IPS-18a (cell line): ENCODE data around the gene CPVL.

Source experiments
- H3K27ac ChIP-seq: one replicate; pipeline ENCODE4 v1.5.1; 2013; ENCODE audit warnings: low read length
- H3K27me3 ChIP-seq: one replicate; pipeline ENCODE4 v1.6.1; 2013; ENCODE audit warnings: mild to moderate bottlenecking, low read length; ENCODE audit not compliant: control insufficient read depth, insufficient read depth
- H3K36me3 ChIP-seq: one replicate; pipeline ENCODE4 v1.6.1; 2013; ENCODE audit warnings: low read depth, low read length; ENCODE audit not compliant: control insufficient read depth
- H3K4me1 ChIP-seq: one replicate; pipeline ENCODE4 v1.6.1; 2013; ENCODE audit warnings: low read depth, low read length; ENCODE audit not compliant: control insufficient read depth
- H3K4me3 ChIP-seq: one replicate; pipeline ENCODE4 v1.5.1; 2013; ENCODE audit warnings: low read length
- H3K9ac ChIP-seq: one replicate; pipeline ENCODE4 v1.6.1; 2013; ENCODE audit warnings: mild to moderate bottlenecking, low read length, moderate library complexity
- H3K9me3 ChIP-seq: one replicate; pipeline ENCODE4 v1.6.1; 2013; ENCODE audit warnings: low read depth, low read length; ENCODE audit not compliant: control insufficient read depth

CPVL gene

DNA sequence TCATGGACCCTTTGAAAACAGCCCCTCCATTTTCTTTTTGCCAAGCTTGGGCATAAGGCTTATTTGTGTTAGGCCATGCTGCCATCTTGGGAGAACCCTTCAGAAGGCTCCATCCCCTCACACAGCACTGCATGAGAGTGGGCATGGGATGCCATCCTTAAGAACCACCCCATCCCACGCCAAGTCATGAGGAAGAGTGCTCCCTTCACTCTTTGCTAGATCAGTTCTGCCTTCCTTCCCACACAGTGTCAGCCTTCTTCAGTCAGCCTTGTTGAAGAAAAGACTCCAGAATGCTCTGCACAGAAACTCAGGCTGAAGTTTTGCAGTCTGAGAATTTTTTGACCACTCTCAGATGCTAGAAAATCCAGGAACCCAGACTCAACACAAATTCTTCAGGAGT is 32.8 kb upstream of the CPVL start:
- Histone ChIP-seq H3K4me3 (no peak overlapping the region), H3K4me1 (no peaks in the 10 kb centered on the region), H3K9me3 (no peaks in the 10 kb centered on the region), H3K27me3 (no peaks in the 10 kb centered on the region), H3K27ac (no peak overlapping the region), H3K36me3 (no peaks in the 10 kb centered on the region), H3K9ac (no peak overlapping the region)

DNA sequence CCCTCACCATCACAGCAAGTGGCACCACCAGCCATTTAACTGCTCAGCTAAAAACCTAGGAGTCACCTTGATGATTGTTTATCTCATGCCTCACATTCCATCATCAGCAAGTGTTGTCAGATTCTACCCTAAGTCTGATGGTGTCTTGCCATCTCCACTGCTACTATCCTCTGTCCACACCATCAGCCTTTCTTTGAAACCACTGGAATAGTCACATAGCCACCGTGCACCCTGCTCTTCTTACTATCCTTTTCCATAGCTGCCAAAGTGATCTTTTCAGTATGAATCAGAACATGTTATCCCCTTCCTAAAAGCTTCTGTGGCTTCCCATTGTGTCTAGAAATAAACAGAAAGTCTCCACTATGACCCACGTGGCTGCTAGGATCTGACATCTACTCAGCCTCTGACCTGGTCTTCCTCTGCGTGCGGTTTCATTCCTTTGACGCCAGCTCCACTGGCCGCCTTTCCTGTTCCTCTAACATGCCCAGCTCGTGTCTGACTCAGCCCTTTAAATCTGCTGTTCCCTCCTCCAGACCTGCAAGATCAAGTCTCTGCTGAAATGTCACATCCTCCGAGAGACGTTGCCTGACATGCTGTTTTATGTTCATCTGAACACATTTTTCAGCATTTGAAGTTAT is 31.7 kb upstream of the CPVL start:
- no peaks in the 10 kb centered on the region for H3K4me1 ChIP-seq

GRCh38 chr7:29173458-29173857 is 27.1 kb upstream of the CPVL start:
- H3K4me3 ChIP-seq: no peak overlapping the region
- H3K9me3 ChIP-seq: no peaks in the 10 kb centered on the region
- no peaks in the 10 kb centered on the region for H3K4me1 ChIP-seq
- H3K36me3 ChIP-seq: no peaks in the 10 kb centered on the region
- no peak overlapping the region for H3K9ac ChIP-seq
- no peaks in the 10 kb centered on the region for H3K27me3 ChIP-seq
- no peak overlapping the region for H3K27ac ChIP-seq

More for the DNA sequence above, 31.7 kb upstream of the CPVL start:
- H3K36me3 ChIP-seq: no peaks in the 10 kb centered on the region
- H3K4me3 ChIP-seq: no peak overlapping the region
- no peaks in the 10 kb centered on the region for H3K9me3 ChIP-seq
- H3K27ac ChIP-seq: no peak overlapping the region
- H3K27me3 ChIP-seq: no peaks in the 10 kb centered on the region
- no peak overlapping the region for H3K9ac ChIP-seq

DNA sequence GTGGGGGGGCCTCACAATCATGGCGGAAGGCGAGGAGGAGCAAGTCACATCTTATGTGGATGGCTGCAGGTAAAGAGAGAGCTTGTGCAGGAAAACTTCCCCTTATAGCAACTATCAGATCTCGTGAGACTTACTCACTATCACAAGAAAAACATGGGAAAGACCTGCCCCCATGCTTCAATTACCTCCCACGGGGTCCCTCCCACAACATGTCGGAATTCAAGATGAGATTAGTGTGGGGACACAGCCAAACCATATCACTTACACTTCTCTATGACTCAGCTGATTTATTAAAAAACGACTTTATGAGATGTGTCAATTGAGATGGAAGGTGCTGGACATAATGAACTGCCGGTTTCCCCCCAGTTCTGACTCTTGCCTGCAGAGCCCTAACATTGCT is 24.4 kb upstream of the CPVL start:
- no peak overlapping the region for H3K27ac ChIP-seq
- no peaks in the 10 kb centered on the region for H3K9me3 ChIP-seq
- H3K36me3 ChIP-seq: no peaks in the 10 kb centered on the region
- no peak overlapping the region for H3K9ac ChIP-seq
- H3K4me3 ChIP-seq: no peak overlapping the region
- no peaks in the 10 kb centered on the region for H3K27me3 ChIP-seq
- no peaks in the 10 kb centered on the region for H3K4me1 ChIP-seq

DNA sequence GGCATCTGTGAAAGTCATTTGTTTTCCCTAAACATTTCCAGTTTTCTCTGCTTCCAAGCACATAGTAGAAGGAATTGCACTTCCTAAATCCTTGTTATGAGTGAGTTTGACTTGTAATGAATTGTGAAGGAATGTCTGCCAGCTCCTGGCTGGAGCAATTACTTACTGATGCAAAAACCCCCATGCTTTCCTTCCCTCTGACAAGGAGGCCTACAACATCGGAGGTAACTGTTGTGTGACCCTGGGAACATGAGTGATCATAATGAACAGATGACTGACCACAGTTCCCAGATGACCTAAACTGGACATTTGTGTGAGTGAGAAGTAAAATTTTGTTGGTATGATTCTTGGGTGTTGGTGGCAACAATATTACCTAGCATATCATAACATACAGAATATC is 21.4 kb upstream of the CPVL start:
- no peaks in the 10 kb centered on the region for H3K4me1 ChIP-seq
- H3K27ac ChIP-seq: no peak overlapping the region
- no peak overlapping the region for H3K9ac ChIP-seq
- no peak overlapping the region for H3K4me3 ChIP-seq
- H3K36me3 ChIP-seq: no peaks in the 10 kb centered on the region
- no peaks in the 10 kb centered on the region for H3K27me3 ChIP-seq
- no peaks in the 10 kb centered on the region for H3K9me3 ChIP-seq

DNA sequence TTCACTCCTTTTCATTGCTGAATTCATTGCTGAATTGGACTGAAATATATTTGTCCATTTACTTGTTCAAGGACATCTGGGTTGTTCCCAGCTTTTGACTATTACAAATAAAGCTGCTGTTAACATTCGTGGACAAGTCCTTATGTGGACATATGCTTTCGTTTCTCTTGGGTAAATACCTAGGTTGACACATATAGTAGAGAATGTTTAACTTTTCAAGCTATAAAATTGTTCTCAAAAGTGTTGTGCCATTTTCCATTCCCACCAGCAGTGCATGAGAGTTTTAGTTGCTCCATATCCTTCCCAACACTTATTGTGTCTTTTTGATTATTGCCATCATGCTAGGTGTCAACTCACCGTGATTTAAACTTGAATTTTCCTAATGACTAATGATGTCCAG is 17.5 kb upstream of the CPVL start:
- H3K27me3 ChIP-seq: no peaks in the 10 kb centered on the region
- H3K9ac ChIP-seq: no peak overlapping the region
- no peaks in the 10 kb centered on the region for H3K4me1 ChIP-seq
- H3K36me3 ChIP-seq: no peaks in the 10 kb centered on the region
- H3K4me3 ChIP-seq: no peak overlapping the region
- no peak overlapping the region for H3K27ac ChIP-seq
- H3K9me3 ChIP-seq: no peaks in the 10 kb centered on the region

- Histone ChIP-seq H3K9ac (no peak overlapping the region), H3K4me3 (no peak overlapping the region), H3K9me3 (no peaks in the 10 kb centered on the region), H3K27me3 (no peaks in the 10 kb centered on the region), H3K4me1 (peaks cover under 1% of the 10 kb centered on the region), H3K36me3 (no peaks in the 10 kb centered on the region), H3K27ac (no peak overlapping the region)
These were observed 16.2 kb upstream of the CPVL start for GRCh38 chr7:29162577-29162976.

GRCh38 chr7:29161231-29161630 is 14.9 kb upstream of the CPVL start:
- no peak overlapping the region for H3K4me3 ChIP-seq
- no peak overlapping the region for H3K9ac ChIP-seq
- H3K4me1 ChIP-seq: peaks cover 9% of the 10 kb centered on the region
- no peak overlapping the region for H3K27ac ChIP-seq
- no peaks in the 10 kb centered on the region for H3K9me3 ChIP-seq
- H3K27me3 ChIP-seq: no peaks in the 10 kb centered on the region
- H3K36me3 ChIP-seq: no peaks in the 10 kb centered on the region

GRCh38 chr7:29160080-29160479 is 13.7 kb upstream of the CPVL start:
- no peaks in the 10 kb centered on the region for H3K9me3 ChIP-seq
- no peak overlapping the region for H3K27ac ChIP-seq
- no peaks in the 10 kb centered on the region for H3K36me3 ChIP-seq

DNA sequence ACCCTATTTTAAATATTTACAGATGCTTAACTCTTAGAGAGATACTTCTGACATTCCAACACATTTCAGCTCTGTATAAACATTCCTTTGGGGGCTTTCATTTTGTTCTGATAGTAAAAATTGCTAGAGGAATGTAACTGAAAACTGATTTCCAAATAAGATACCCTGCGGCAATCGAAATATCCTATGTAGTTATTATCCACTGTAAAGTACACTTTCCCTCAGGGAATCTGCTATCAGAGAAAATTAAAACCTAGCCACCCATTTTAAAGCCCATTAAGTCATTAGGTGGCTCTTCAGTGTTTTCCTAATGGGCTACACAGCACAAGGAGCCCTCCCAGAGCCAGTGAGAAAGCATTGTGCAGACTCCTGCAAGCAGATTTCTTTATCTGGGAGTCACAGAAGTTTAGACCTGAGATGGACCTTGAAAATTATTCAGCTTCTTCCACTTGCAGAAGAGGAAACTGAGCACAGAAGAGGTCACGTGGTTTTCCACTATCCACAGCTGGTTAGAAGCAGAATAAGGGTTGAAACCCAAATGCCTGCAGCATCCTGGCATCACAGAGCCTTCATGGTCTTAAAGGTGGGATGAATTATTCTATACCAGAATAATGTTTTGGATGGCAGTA is 12.6 kb upstream of the CPVL start:
- Histone ChIP-seq H3K9ac (no peak overlapping the region), H3K4me3 (no peak overlapping the region), H3K27me3 (no peaks in the 10 kb centered on the region), H3K36me3 (no peaks in the 10 kb centered on the region), H3K4me1 (peaks cover 9% of the 10 kb centered on the region), H3K27ac (no peak overlapping the region), H3K9me3 (no peaks in the 10 kb centered on the region)

More at GRCh38 chr7:29160080-29160479, 13.7 kb upstream of the CPVL start:
- no peaks in the 10 kb centered on the region for H3K27me3 ChIP-seq
- peaks cover 9% of the 10 kb centered on the region for H3K4me1 ChIP-seq
- no peak overlapping the region for H3K4me3 ChIP-seq
- H3K9ac ChIP-seq: no peak overlapping the region

DNA sequence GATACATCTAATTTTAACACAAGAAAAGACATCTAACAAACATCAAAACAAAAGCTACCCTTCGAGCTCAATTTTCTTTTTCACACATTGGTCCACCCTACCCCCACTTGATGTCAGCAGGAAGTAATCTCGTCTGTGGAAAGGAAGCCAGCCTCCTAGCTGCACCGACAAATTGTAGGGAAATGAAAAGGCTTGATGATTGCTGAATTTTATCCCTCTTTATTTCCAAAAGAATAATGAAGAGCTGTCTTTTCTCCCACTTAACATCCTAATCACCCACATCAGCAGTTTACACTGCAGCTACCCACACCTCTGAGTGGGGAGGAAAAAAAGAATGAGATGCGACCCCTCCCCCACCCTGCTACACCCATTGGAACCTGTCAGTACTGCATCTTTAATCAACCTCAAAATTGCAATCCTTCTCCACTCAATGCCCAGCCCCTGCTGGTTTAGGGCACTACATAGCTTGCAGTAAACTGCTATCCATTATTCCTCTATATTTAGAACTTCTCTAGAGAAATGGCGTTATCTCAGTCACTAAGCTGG is 10.6 kb upstream of the CPVL start:
- Histone ChIP-seq H3K4me3 (no peak overlapping the region), H3K4me1 (peaks cover 9% of the 10 kb centered on the region), H3K36me3 (no peaks in the 10 kb centered on the region), H3K27ac (no peak overlapping the region), H3K27me3 (no peaks in the 10 kb centered on the region), H3K9me3 (no peaks in the 10 kb centered on the region), H3K9ac (no peak overlapping the region)

DNA sequence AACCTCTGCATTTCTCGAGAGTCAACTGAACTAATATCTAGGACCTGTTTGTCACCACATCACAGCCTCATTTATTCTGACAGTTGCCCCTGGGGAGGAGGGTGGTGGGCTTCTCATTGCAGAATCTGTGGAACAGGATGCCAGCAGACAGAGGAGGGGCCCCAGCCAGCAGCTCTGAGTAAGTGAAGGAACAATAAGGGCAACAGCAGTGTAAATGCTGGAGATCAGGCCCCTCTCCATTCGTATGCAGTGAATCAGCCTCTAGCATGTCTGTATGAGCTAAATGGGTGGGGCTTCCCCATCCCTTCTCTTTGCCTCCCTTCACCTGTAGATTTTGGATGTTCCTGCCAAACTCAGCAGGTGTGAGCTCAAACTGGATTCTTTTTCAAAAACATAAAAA is 7.7 kb upstream of the CPVL start:
- Histone ChIP-seq H3K27me3 (no peaks in the 10 kb centered on the region), H3K9ac (no peak overlapping the region), H3K9me3 (no peaks in the 10 kb centered on the region), H3K4me3 (no peak overlapping the region), H3K36me3 (no peaks in the 10 kb centered on the region), H3K4me1 (peaks cover 9% of the 10 kb centered on the region), H3K27ac (no peak overlapping the region)
